GM13977 (cell line): ENCODE measurements around the gene B4GALT3.
A peak's percentile ranks its signal among the peaks of the same experiment; 100 is the strongest.

Experiments
- DNase-seq: peaks from one replicate; pipeline ENCODE4 v3.0.0; 2012; ENCODE audit warnings: low spot score
- CTCF ChIP-seq: IDR thresholded peaks from 2 replicates; pipeline ENCODE4 v1.5.1; 2012; ENCODE audit warnings: mild to moderate bottlenecking, control low read depth; ENCODE audit not compliant: insufficient read depth; ENCODE audit errors: extremely low read depth, missing control alignments
- in situ Hi-C: fragments of 300-500 bp; cut with MboI; formaldehyde crosslinking; loops from one replicate; pipeline ENCODE4 v1.12.0; 2022; ENCODE audit warnings: low sequenced_read_pairs, low pct_unique_long_range_greater_than_20kb, mixed read lengths, inconsistent platforms; ENCODE audit not compliant: unreplicated experiment

B4GALT3 gene

GRCh38 chr1:161206411-161207140, 29.3 kb upstream of the B4GALT3 start:
- in situ Hi-C loops: no loop called here
- no peak for TF ChIP-seq CTCF
- DNase-seq: no peak

GRCh38 chr1:161201836-161202712, 24.8 kb upstream of the B4GALT3 start, which contains the start of gene NDUFS2:
NDUFS2 (plus strand) TSS chr1:161202367; CDS start chr1:161202386, 19 bp downstream.
- DNase-seq: peak; percentile 95
- TF ChIP-seq CTCF: peak; percentile 31
- in situ Hi-C loops: no loop called here

- no peak for TF ChIP-seq CTCF
- no peak for DNase-seq
- in situ Hi-C loops: no loop called here
Observed at GRCh38 chr1:161200992-161201835, 23.9 kb upstream of the B4GALT3 start.

GRCh38 chr1:161200421-161200991, 23.2 kb upstream of the B4GALT3 start:
- in situ Hi-C loops: no loop called here
- DNase-seq: no peak
- TF ChIP-seq CTCF: no peak

- no peak for TF ChIP-seq CTCF
- in situ Hi-C loops: loop anchor here (25.0 kb wide), 1 partner anchor 513 kb away; the partner anchor contains the start of genes FCRLA and FCRLB
- no peak for DNase-seq
Observed at GRCh38 chr1:161199506-161200139, 22.3 kb upstream of the B4GALT3 start.
